Testis (tissue), 3 donors: ENCODE data around the gene ABCC12. TPM values are rescaled to one million over a fixed set of nuclear protein-coding genes. Genes with fewer than 3 reads are reported as not detected.

ENCODE experiments used
- DNase-seq: peaks from one replicate; pipeline ENCODE4 v3.0.0-alpha.2; 2019
- H3K27ac ChIP-seq, 2 donors: fragments of 200-600 bp; sonication (generic); one replicate each; pipeline ENCODE4 v1.5.1; 2019
- H3K27me3 ChIP-seq: fragments of 200-600 bp; sonication (generic); one replicate; pipeline ENCODE4 v1.5.1; 2019
- H3K36me3 ChIP-seq: fragments of 200-600 bp; sonication (generic); one replicate; pipeline ENCODE4 v1.5.1; 2017; ENCODE audit warnings: low read depth; ENCODE audit errors: missing control alignments
- H3K4me1 ChIP-seq: fragments of 200-600 bp; sonication (generic); one replicate; pipeline ENCODE4 v1.5.1; 2019
- H3K4me3 ChIP-seq, 2 donors: fragments of 200-600 bp; sonication (generic); one replicate each; pipeline ENCODE4 v1.5.1; 2017 to 2019
- H3K9me3 ChIP-seq: fragments of 200-600 bp; sonication (generic); one replicate; pipeline ENCODE4 v1.5.1; 2017
- CTCF ChIP-seq, 3 experiments: fragments of 450-650 bp in 2 of 3; fragments of 200-600 bp in 1 of 3; sonication (generic) in 1 of 3; IDR thresholded peaks; one replicate each; pipeline ENCODE4 v1.5.1; 2016 to 2019; ENCODE audit warnings: antibody characterized with exemption in 3 of 3, mild to moderate bottlenecking in 2 of 3, moderate library complexity in 1 of 3
- POLR2A ChIP-seq: fragments of 450-650 bp; IDR thresholded peaks from one replicate; pipeline ENCODE4 v1.6.1; 2017; ENCODE audit warnings: antibody characterized with exemption, mild to moderate bottlenecking, moderate library complexity
- WGBS, 2 donors: methylation state at CpG; one replicate each; pipeline ENCODE4 v1.1.5; 2018; 5-methylcytosine and 5-hydroxymethylcytosine counted together
- intact Hi-C: fragments of 100-400 bp; cut with DNase I; formaldehyde crosslinking; loops from one replicate; pipeline ENCODE4 v1.15.1; 2023; ENCODE audit warnings: low total_unique reads
- polyA plus RNA-seq: library from polyadenylated mRNA; stranded (reverse); fragments of 350-450 nt; fragmentation: Illumina TruSeq; extraction: RNeasy Lipid Tissue Mini Kit (QIAGEN cat#74804); gene quantifications from one replicate; pipeline ENCODE4 v1.2.3, GENCODE V29; 2014; ENCODE audit warnings: low read depth, low replicate concordance; ENCODE audit not compliant: insufficient read depth
- total RNA-seq, 2 donors: library from RNA; depleted of rRNA; stranded (reverse); fragments of >200 nt; gene quantifications; one replicate each; pipeline ENCODE4 v1.2.3, GENCODE V29; 2016

Gene ABCC12
- total and polyA plus RNA-seq, 3 donors from 2014 or later, result 14.2 to 24.6 (median 18.3) TPM

GRCh38 chr16:48117217-48118105 lies 38.3 kb downstream of the ABCC12 start:
- intact Hi-C loops, result no loop called here
- 28 to 65% methylated on average over 6 to 22 of the region's 22 CpGs for WGBS, 2 donors

DNA sequence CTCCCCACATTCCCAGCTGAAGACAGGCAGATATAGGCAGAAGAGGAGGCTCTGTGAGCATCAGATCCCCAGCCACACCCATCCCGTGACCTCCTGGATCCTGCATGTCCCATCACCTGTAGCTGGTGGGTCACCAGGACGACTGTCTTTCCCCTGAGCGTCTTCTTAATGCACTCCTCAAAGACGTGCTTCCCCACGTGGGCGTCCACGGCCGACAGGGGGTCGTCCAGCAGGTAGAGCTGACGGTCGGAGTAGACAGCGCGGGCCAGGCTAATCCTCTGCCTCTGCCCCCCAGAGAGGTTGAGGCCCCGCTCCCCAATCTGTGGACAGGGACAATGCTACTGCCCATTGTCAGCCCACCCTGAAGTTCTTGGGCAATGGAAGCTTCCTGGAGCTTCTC lies 40.5 kb downstream of the ABCC12 start:
- no peak for DNase-seq
- Histone ChIP-seq H3K4me1 (peaks cover 3% of the 10 kb centered on the region), H3K36me3 (no peaks in the 10 kb centered on the region), H3K27ac (no peak overlapping the region), H3K27me3 (no peaks in the 10 kb centered on the region), H3K4me3 (no peak overlapping the region), H3K9me3 (no peaks in the 10 kb centered on the region)
- TF ChIP-seq POLR2A (no peak), CTCF (IDR thresholded peaks at IDR 0.05) (no peak)
- intact Hi-C loops, result no loop called here
- WGBS, 2 donors, result 96% methylated on average over 14 of the region's 14 CpGs; no CpG with 5 or more reads in 1 of the 2 donors

More at GRCh38 chr16:48117217-48118105, 38.3 kb downstream of the ABCC12 start:
- H3K27ac ChIP-seq, result no peak overlapping the region
- peak; percentile 61 for DNase-seq
- no peaks in the 10 kb centered on the region for H3K36me3 ChIP-seq
- no peaks in the 10 kb centered on the region for H3K9me3 ChIP-seq
- TF ChIP-seq POLR2A (no peak), CTCF (IDR thresholded peaks at IDR 0.05) (peak; percentile 61 to 79 (median 63))
- no peaks in the 10 kb centered on the region for H3K27me3 ChIP-seq
- H3K4me1 ChIP-seq, result peaks cover 3% of the 10 kb centered on the region
- no peak overlapping the region for H3K4me3 ChIP-seq

DNA sequence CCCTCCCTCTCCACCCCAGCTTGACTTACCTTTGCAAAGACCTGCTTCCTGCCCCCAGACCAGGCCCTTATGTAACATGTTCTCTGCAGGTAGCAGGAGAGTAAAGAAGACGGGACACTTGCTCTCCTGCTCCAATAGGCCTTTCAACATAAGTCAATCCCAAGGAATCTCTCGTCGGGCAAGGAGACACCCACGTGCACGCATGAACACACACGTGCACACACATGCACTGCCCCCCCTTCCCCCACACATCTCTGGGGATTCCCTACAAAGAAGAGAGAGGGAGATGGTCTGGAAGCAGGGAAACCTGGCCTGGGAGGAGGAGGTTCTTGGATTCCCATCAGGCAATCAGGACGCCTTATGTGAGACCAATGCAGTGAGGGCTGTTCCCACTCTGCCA lies 41.4 kb downstream of the ABCC12 start:
- intact Hi-C loops, result no loop called here
- TF ChIP-seq CTCF (IDR thresholded peaks at IDR 0.05), result no peak
- no peak for TF ChIP-seq POLR2A
- Histone ChIP-seq H3K27ac (no peak overlapping the region), H3K27me3 (no peaks in the 10 kb centered on the region), H3K4me1 (peaks cover 3% of the 10 kb centered on the region), H3K9me3 (no peaks in the 10 kb centered on the region), H3K4me3 (no peak overlapping the region), H3K36me3 (no peaks in the 10 kb centered on the region)
- DNase-seq, result no peak
- 90 to 95% methylated on average over 7 of the region's 7 CpGs for WGBS, 2 donors

- H3K27ac ChIP-seq, result no peak overlapping the region
- peak; percentile 32 for DNase-seq
- intact Hi-C loops, result no loop called here
- H3K4me3 ChIP-seq, result no peak overlapping the region
- WGBS, 2 donors, result 67 to 73% methylated on average over 5 to 7 of the region's 7 CpGs
- no peaks in the 10 kb centered on the region for H3K9me3 ChIP-seq
- H3K4me1 ChIP-seq, result peaks cover 3% of the 10 kb centered on the region
- no peaks in the 10 kb centered on the region for H3K27me3 ChIP-seq
- H3K36me3 ChIP-seq, result no peaks in the 10 kb centered on the region
- TF ChIP-seq CTCF (IDR thresholded peaks at IDR 0.05) (peak in 1 of 3 experiments; percentile 20), POLR2A (no peak)
Measured at GRCh38 chr16:48113471-48113870, 42.3 kb downstream of the ABCC12 start.

DNA sequence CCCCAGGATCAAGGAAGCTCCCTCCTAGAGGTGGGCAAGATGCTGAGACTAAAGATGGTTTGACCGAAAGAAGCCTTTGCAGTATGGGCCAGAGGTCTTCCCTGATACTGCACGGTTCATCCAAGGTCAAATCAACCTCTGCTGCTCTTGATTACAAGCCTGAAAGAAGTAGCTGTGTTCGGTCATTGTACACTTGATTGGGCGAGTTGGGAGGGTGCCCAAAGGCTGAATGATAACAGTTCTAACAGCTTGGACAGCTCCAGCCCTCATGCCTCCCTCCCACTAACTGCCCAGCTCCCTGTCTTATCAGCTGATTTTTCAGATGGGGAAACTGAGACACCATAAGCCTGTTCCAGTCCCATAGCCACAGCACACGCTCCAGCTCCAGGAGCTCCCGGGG lies 42.8 kb downstream of the ABCC12 start:
- no peaks in the 10 kb centered on the region for H3K36me3 ChIP-seq
- peaks cover 3% of the 10 kb centered on the region for H3K4me1 ChIP-seq
- WGBS, 2 donors, result 50 to 67% methylated on average over 6 of the region's 6 CpGs
- H3K27ac ChIP-seq, result no peak overlapping the region
- intact Hi-C loops, result no loop called here
- no peak overlapping the region for H3K4me3 ChIP-seq
- peak; percentile 85 for DNase-seq
- H3K27me3 ChIP-seq, result no peaks in the 10 kb centered on the region
- TF ChIP-seq POLR2A (no peak), CTCF (IDR thresholded peaks at IDR 0.05) (no peak)
- no peaks in the 10 kb centered on the region for H3K9me3 ChIP-seq
